ENCODE data around the gene LAMB4. TPM values are rescaled to one million over a fixed set of nuclear protein-coding genes. Genes with fewer than 3 reads are reported as not detected.

LAMB4 gene
- total and polyA plus RNA-seq, 2 of the 8 experiments (the other 6 are each of a cell fraction or from before 2014, with no cell fraction given): not detected

DNA sequence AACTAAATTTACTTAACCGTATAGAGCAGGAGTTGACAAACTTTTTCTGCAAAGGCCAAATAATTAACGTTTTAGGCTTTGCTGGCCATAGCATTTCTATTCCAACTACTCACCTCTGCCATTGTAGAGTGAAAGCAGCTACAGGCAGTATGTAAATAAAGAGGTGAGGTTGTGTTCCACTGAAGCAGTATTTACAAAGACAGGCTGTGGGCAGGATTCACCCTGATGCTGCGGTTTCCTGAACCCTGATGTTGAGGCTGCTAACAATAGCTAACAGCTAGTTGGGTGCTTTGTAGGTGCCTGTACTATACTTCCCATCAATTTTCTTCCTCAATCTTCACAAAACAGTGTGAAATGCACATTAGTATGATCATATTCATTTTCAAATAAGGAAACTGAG is 80.2 kb downstream of the LAMB4 start:
- H3K23me2 ChIP-seq (ENCODE audit: low read depth, low read length): 0 out of 2 replicates have a peak, but pooled peaks cover 1% of the 10 kb centered on the region
- POLR2A ChIA-PET (ENCODE audit: partially characterized antibody): no interaction called here
- no peaks in the 10 kb centered on the region for H3K79me1 ChIP-seq (ENCODE audit: low read depth, low read length)
- H4K20me1 ChIP-seq (replicated peaks in 1 of 2; ENCODE audit: control insufficient read depth in 1 of 2, insufficient read depth in 2 of 2, low read length in 2 of 2): no peaks in the 10 kb centered on the region
- H3K56ac ChIP-seq (replicated peaks; ENCODE audit: insufficient read length, low read depth, low read length): no peak overlapping the region
- no peak overlapping the region for H4K8ac ChIP-seq (ENCODE audit: extremely low read depth, insufficient read depth, low read length)
- no peak for TF ChIP-seq YY1 (IDR thresholded peaks at IDR 0.05; ENCODE audit: low read depth, low read length)
- TF ChIP-seq ATF2 (IDR thresholded peaks at IDR 0.05; ENCODE audit: low read length): no peak
- TF ChIP-seq CEBPB (IDR thresholded peaks at IDR 0.05; ENCODE audit: low read depth, low read length): no peak
- no peak for TF ChIP-seq KDM1A (IDR thresholded peaks at IDR 0.05; ENCODE audit: borderline replicate concordance, low read length)
- CTCF ChIA-PET (ENCODE audit: partially characterized antibody): no interaction called here
- no peaks in the 10 kb centered on the region; a peak in 1 of 7 replicates for H3K4me1 ChIP-seq (replicated peaks in 1 of 4; ENCODE audit: control insufficient read depth in 3 of 4, insufficient read depth in 4 of 4, low read length in 3 of 4)
- H2BK15ac ChIP-seq (ENCODE audit: low read length): no peak overlapping the region
- H3K27ac ChIP-seq (ENCODE audit: low read depth, low read length): no peak overlapping the region
- peak overlapping the region; percentile 81; the same call in 1 of the 2 replicates for H2AFZ ChIP-seq (ENCODE audit: low read length)
- H3K18ac ChIP-seq (ENCODE audit: extremely low read depth, low read length): no peak overlapping the region
- no peaks in the 10 kb centered on the region for H3K9me3 ChIP-seq (ENCODE audit: insufficient read depth in 2 of 2, low read depth in 1 of 2, low read length in 1 of 2)
- no peak overlapping the region for H2BK120ac ChIP-seq (replicated peaks; ENCODE audit: low read depth, low read length)
- H3K36me3 ChIP-seq (ENCODE audit: control insufficient read depth in 2 of 4, insufficient read depth in 4 of 4, low read length in 3 of 4): no peaks in the 10 kb centered on the region
- FAIRE-seq: no peak
- no peaks in the 10 kb centered on the region for H3K79me2 ChIP-seq (ENCODE audit: control insufficient read depth in 1 of 2, insufficient read depth in 2 of 2, low read length in 2 of 2)
- no peak overlapping the region for H2BK20ac ChIP-seq (ENCODE audit: low read length)
- no peak for DNase-seq (ENCODE audit: low read depth in 1 of 2, low spot score in 2 of 2)
- no peak overlapping the region for H4K5ac ChIP-seq (ENCODE audit: insufficient read length, low read depth, low read length)
- H3K4me3 ChIP-seq (ENCODE audit: extremely low read depth in 1 of 4, insufficient read depth in 2 of 4, low read depth in 3 of 4, low read length in 4 of 4): no peak overlapping the region
- no peak overlapping the region for H2BK5ac ChIP-seq (ENCODE audit: low read depth, low read length)
- 77% methylated on average over 3 of the region's 3 CpGs; no CpG with 5 or more reads in 1 of the 2 experiments for WGBS, 2 experiments (ENCODE audit: extremely low coverage in 1 of 2, insufficient coverage in 1 of 2, insufficient read length in 1 of 2, insufficient replicate concordance in 2 of 2, low coverage in 1 of 2, low lambda C conversion rate in 2 of 2, missing lambda C conversion rate in 1 of 2)
- no peak overlapping the region for H3K4me2 ChIP-seq (ENCODE audit: insufficient read depth in 1 of 2, low read depth in 2 of 2, low read length in 2 of 2)
- H2AK5ac ChIP-seq (ENCODE audit: low read depth, low read length): no peak overlapping the region
- no peak overlapping the region for H4K91ac ChIP-seq (replicated peaks; ENCODE audit: insufficient read length, low read length)
- no peak overlapping the region for H2BK12ac ChIP-seq (ENCODE audit: low read depth, low read length)
- H3K27me3 ChIP-seq (replicated peaks in 1 of 4; ENCODE audit: control insufficient read depth in 3 of 4, extremely low read depth in 1 of 4, insufficient read depth in 3 of 4, low read length in 3 of 4): no peaks in the 10 kb centered on the region
- no peak overlapping the region for H3K14ac ChIP-seq (ENCODE audit: insufficient read length)
- no peak overlapping the region for H3K23ac ChIP-seq (ENCODE audit: insufficient read length)
- H3K9ac ChIP-seq (replicated peaks in 1 of 4; ENCODE audit: extremely low read depth in 1 of 4, low read depth in 3 of 4, low read length in 3 of 4): no peak overlapping the region
- H3K4ac ChIP-seq (replicated peaks; ENCODE audit: insufficient read length, low read depth, low read length): no peak overlapping the region

All from H1 (cell line).